Suppressor macrophage treated with lipopolysaccharide for 1 hour (primary cell): ENCODE results near the gene GRIFIN.

Experiments used
- DNase-seq, 3 donors: peaks; one replicate each; pipeline ENCODE4 v3.0.0-alpha.2; 2020 to 2022

GRIFIN gene, protein sequence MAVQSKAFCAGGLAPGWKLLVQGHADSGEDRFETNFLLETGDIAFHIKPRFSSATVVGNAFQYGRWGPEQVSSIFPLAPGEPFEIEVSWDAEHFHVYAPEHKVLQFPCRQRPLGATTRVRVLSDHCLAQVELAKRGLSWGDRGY

DNA sequence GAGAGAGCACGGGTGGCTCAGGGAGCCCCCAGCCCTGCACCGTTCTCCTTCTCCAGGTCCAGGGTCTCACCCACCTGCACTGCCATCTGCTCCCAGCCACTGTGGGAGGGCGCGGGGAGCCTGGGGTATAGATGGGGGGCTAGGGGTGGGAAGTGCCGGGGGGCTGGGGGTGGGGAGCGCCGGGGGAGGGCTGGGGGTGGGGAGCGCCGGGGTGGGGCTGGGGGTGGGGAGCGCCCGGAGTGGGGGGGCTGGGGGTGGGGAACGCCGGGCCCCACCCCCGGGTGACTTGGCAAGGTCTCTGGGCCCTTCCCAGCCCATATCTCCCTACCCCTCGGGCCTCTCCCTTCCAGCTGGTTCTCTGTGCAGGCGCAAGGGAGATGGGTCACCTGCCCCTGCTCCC lies at the start of gene GRIFIN:
Gene GRIFIN, minus strand, starts transcription at position 101 of the 400 bp plus-strand sequence. Its CDS starts 15 bp downstream, at position 86.
- no peak for DNase-seq

DNA sequence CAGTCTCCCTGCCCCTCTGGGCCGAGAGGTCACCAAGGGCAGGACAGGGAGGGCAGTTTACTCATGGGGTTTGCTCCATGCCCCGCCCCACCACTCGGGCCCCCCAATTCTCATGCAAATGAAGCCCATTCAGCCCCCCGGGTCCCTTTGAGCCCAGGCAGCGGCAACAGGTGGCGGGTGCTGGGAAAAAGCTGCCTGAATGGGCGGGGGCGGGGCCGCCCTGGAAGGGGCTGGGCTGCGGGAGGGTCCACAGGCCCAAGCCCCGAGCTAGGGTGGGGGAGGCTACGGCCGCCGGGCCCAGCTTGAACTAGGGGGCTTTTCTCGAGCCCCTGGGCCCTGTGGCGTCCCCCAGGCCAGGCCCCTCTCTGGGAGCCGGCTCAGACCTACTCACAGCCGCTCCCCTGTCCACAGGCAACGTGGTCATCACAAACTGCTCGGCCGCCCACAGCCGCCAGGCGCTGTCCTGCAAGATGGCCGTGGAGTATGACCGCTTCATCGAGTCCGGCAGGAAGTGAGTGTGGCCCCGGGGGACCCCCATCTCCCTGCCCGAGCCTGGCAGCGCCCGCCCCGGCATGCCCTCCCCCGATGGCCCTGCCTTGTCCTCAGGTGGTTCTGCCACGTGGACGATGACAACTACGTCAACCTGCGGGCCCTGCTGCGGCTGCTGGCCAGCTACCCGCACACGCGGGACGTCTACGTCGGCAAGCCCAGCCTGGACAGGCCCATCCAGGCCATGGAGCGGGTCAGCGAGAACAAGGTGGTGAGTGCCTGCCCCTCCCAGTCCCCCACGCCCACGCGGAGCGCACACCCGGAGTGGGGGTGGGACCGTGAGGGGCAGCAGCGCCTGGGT lies 48.8 kb upstream of the GRIFIN start:
- DNase-seq: no peak

DNA sequence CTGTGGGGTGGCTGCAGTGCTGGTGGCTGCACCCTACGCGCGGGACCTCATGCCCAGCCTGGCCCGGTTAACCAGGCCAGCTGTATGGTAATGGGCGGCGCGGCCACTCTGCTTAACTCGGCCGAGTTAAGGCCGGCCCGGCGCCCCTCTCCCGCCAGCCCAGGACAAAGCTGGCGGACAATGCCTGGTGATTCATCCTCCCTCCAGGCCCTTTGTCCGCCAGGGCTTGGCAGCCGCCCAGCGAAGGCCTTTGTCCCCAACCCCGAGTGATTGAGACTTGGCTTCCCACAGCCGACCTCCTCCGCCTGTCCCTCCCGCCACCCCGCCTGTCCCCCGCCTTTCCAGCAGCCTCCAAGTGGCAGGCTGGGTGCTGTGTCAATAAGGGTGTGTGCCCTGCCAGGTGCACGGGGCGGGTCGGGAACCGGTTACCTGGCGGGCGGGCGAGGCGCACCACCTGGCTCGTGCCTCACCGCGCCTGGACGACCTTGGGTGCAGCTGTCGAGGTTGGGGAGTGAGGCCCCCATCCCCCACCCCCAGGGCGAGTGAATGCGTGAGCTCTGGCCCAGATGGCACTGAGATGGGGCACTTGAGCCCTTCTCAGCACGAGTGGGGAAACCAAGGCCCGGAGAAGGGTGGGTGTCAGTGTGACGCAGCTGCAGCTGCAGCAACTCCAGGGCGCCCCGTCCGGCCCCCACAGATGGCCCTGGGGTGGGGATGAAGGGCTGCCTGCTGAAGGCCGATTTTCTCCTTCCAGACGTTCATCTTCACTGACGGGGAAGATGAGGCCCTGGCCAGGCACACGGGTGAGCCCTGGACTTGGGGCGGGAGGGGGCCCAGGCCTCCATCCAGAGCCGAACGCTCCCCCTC lies 48.0 kb upstream of the GRIFIN start:
- DNase-seq: peak; percentile 76 to 87 (median 77)

DNA sequence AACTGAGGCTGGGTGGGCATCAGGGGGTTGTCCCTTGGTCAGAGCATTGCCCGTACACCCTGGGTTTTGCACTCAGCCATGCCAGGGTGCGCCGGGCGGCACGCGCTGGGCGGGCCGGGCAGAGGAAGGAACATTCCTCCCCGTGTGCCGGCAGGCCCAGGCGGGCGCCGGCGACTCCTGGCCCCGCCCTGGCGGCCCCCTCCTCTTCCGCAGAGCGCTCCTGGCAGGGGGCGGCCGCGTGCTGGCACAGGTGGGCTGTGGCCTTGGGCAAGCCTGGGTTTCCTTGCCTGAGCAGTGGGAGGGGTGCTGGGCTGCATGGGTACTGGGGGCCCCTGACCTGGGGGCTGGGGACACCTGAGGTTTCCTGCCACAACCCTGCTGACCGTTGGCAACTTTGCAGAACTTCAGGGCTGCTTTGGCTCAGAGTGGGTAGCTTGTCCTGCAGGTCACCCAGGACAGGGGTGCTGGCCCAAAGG lies 47.3 kb upstream of the GRIFIN start:
- DNase-seq: peak in 2 of 3 donors; percentile 20 to 39

DNA sequence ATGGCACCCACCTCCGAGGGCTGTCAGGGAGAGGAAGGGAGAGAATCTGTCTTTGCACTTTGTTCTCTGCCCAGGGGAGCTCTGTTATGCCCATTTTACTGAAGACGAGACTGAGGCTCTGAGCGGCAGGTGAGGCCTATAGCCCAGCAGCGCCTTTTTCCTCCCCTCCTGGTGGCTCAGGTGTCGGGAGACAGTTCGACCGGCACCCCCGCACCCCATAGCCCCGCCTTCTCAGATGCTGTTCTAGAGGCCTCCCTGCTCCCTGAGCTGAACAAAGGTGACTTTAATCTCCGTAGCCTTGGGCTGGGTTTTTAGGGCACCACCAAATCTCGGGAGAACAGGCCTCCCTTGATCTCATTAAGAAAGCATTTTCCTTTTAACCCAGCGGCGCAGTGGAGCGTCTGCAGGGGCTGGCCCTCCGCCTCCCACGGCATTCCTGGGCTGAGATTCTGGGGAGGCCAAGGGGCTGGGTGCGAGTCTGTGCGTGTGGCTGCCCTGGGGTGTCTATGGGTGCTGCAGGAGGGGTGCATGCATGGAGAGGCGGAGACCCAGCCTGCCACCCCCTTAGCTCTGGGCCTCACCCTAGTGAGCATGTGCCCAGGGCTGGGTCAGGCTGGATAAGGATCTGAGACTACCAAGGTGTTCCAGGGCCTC lies 46.7 kb upstream of the GRIFIN start:
- peak in 2 of 3 donors; percentile 22 to 23 for DNase-seq

DNA sequence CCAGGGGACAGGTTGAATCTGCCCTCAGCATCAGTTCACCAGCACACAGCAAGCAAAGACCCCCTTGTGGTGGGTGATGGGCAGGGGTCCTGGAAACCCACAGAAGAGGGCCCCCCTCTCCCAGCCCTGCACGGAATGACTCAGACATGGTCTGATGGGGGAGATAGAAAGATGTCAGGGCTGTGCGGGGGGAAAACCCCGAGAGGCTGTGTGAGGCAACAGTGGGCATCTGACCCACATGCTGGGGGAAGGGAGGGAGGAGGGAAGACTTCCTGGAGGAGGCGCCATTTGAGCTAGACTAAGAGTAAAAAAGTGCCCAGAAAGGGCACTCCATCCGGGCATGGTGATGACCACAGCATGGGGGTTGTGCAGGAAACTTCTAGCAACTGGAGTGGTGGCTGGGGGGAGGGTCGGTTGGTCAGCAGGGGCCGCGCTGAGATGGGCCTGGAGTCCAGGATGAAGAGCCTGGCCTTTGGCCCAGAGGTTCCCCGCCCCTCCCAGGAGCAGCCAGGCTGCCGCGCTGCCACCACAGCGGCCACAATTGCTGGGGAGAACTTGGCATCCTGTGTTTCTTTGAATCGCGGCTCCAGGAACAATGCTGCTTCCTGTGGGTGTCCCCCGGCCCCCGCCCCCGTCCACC lies 45.9 kb upstream of the GRIFIN start:
- DNase-seq: peak; percentile 88 to 93 (median 91)

DNA sequence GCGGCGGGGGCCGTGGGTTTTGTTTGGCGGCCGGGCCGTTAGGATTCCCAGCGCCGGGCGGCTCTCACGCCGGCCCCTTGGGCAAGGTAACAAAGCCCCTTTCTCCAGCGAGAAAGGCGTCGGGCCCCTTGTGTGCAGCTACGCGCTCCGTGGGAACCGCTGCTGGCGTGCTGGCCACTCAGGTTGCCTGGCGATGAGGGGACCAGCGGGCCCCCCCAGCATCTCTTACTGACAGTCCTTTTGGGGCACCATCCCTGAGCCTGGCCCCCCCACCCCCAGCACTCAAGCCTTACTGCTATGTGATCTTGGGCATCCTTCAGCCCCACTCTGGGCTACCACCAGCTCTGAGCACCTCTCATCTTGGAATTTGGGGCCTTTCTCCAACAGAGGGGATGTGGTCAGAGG lies 45.1 kb upstream of the GRIFIN start:
- DNase-seq: no peak

DNA sequence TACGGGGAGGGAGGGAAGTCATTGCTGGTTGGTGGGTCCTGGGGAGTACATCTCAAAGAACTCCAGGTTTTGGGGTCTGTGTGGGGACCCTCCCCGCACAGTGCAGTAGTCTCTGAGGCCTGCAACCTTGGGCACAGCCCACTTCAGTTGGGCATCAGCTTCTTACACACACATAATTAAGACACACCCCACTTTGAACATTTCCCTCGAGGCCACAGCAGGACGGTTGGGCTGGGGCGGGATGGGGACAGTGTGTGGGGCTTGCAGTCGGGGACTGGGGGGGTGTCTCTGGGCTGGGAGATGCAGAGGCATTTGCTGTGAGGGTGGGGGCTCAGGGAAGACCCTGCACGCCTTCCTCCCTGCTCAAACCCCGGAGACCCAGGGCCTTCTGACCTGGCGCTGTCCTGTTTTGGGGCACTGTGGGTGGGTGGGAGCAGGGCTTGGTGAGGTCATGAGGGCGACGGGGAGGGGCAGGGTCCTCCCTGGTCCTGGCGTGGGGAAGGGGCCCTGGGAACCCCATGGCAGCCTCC lies 44.6 kb upstream of the GRIFIN start:
- peak in 2 of 3 donors; percentile 17 to 39 for DNase-seq

DNA sequence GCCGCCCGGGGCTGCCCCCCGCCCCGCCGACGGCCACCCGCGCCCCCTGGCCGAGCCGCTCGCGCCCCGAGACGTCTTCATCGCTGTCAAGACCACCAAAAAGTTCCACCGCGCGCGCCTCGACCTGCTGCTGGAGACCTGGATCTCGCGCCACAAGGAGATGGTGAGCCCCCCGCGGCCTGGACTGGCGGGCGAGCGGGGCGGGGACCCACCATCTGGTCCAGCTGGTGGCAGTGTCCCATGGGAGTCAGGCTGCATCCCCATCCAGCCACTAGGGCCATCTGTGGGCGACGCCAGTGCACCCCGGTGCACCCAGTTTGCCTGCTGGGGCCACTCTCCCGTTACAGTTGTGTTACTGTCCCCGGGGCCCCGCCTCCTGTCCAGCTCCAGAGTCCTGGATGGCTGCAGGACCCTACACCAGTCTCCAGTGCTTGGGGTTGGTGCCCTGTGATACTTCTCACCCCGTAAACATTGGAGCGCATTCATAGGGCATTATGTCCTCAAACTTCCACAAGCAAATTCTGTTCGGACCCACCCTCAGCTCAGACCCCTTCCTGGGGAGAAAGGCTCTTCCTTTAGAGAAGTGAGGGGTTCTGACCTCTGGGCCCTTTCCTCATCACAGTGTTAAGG lies 44.0 kb upstream of the GRIFIN start:
- peak; percentile 55 to 77 (median 58) for DNase-seq

DNA sequence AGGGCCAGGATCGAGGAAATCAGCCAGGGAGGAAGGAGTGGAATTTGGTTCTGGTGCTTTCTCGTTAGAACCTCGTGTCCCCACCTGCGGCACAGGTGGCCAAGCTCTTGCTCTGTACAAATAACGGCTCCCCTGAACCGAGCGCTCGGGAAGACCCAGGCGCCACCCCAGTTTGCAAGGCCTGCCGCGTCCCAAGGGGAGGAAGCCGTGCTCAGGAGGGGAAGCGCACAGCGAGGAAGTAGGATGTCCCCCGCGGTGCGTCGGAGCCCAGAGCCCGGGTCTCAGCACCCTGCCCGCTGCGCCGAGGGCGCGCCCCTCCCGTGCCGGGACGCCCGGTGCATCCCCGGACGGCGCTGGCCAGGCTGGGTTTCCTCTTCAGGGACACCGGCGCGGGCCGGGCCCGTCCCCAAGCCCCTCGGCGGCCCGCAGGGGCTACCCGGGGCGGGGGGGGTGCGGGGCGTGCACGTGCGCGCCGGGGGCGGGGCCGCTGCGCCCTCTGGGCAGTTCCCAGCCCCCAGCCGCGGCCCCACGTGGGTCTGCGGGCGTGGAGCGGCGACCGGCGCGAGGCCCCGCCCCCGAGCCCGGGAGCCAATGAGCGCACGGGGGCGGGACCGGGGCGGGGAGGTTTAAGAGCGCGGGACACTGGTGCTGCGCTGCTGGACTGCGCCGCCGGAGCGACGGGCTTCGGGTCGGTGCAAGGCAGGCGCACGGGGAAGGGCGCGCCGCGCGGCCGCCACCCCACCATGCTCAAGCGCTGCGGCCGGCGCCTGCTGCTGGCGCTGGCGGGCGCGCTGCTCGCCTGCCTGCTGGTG lies 43.1 kb upstream of the GRIFIN start, which contains the start of gene LFNG:
Gene LFNG, plus strand, starts transcription at position 656 of the 812 bp plus-strand sequence. Its CDS starts 88 bp downstream, at position 744.
- DNase-seq: peak; percentile 93 to 99 (median 98)

DNA sequence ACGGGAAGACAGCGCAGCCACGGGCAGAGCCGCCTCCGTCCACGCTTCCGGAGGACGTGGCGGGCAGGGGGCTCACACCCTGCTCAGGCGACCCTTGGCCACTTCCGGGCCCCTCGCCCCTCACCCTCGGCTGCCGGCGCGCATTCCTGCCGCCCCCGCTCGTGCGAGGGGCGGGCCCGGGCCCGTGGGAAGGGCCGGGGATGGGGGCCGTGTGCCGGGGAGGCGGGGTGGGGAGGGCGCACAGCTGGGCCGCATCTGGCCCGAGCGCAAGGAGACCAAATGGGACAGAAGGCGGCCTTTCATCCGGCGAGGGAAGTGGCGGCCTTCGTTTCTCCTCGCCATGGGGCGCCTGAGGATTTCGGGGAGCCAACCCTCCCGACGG lies 42.5 kb upstream of the GRIFIN start:
- DNase-seq: peak in 2 of 3 donors; percentile 24 to 28

DNA sequence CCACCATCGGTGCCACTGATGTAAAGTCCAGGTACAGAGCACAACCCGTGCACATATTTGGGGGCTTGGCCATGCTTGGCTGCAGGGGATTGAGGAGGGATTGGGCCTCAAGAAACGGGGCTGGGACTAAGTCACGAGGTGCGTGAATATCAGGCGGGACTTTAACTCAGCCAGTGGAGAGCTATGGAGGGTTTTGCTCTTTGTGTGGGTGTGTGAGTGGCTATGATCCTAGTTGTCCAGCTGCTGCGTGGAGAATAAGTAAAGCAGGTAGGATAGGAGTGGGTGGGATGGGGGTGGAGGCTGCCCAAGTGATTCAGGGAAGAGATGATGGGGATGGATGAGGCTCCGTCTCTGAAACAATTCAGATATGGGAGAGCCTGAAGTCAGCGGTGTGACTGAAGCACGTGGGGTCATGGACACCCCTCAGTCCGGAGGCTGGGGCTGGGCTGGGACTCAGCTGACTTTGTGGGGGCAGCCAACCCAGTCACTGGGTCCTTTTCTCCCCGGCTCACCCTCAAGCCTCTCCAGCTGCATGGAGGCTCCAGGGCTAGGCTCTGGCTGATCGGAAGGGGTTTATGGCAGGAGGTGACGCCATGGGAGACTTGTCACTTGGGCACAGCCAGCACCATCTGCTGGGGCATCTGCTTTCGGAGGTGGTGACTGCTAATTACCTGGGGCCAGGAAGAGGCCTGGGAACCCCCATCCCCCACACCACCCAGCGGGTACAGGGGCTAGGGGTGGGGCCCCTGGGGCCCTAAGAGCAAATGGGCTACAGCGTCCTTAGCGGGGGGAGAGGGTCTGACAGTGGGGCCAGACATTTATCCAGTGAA lies 41.7 kb upstream of the GRIFIN start:
- no peak for DNase-seq

DNA sequence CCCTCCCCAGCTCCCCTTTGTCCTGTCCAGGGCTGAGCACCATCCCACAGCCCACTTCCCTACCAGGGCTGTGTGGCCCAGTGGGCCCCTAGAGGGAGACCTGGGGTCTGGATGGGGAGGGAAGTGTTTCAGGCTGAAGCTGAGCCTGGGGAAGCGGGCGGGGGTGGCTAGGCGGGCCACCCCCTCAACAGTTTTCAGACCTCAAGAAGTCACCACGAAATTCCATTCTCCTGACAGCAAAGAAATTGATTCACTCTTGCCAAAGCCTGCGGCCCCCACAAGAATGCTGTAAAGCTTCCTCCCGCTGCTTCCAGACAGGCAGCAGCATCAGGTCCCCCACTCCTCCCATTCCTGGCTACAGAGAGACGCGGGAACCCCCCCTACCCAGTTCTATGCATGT lies 40.8 kb upstream of the GRIFIN start:
- DNase-seq: peak in 2 of 3 donors; percentile 24 to 32

DNA sequence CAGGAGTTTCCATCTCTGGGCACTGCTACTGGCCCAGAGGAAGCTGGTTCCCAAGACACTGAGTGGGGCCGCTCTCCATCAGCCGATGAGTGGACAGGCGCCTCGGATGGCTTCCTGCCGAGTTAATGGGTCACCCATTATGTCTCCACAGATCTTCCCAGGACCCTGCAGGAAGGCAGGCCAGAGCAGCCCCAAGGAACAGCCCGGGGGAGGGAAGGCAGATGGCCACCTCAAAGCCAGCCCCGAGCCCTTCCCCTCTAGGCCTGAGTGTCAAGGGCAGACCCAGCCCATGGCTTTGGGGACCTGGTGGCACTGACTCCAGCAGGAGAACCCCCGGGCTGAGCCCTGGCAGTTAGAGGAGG lies 40.0 kb upstream of the GRIFIN start:
- DNase-seq: no peak

DNA sequence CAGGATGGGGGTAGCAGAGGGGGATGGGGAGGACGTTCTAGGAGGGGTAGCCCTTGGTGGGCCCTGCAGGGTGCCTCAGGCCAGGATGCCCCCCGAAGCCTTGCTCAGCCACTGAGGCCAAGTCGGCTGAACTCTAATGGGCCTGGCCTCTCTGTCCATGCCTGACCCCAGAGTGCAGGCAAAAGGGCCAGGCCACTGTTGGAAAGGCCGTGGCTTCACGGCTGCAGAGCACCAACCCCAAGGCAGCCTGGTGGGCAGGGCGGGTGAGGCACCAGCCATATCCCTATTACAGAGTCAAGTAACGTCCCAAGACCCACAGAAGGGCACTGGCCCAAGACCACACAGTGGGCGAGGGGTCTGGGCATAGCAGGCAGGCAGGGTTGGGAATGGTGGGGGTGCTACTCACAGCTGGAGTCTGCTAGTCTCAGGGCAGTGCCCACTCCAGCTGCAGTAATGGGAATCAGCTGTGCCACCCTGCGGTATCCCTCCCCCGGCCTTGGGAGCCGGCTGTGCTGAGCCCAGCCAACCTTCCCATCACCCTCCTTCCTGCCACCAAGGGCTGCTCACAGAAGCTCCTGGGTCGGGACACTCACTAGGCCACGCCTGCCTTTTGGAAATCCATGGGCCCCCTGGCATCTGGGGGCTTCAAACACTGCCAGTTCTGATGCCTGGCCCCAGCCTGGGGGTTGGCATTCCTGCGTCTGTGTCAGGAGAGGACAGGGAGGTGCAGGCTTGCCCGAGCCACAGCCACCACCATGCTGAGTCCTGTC lies 39.4 kb upstream of the GRIFIN start:
- no peak for DNase-seq

DNA sequence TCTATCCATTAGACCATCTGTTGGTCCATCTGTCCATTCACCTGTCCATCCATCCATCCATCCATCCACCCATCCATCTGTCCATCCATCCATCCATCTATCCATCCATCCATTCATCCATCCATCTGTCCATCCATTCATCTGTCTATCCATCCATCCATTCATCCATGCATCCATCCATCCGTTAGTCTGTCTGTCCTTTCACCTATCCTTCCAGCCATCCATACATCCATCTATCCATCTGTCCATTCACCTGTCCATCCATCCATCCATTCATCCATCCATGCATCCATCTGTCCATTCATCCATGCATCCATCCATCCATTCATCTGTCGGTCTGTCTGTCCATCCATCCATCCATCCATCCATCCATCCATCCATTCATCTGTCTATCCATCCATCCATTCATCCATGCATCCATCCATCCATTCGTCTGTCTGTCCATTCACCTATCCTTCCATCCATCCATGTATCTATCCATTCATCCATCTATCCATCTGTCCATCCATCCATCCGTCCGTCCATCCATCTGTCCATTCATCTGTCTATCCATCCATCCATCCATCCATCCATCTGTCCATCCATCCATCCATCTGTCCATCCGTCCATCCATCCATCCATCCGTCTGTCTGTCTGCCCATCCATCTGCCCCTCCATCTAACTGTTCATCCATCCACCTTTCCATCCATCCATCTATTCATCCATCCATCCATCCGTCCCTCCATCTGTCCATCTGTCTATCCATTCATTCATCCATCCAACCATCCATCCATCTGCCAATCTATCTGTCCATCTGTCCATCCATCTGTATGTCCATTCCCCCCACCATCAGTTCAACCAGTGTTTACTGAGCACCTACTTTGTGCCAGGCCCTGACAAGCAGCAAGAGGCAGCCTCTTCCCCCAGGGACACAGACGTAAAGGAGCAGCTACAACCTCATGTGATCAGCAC lies 38.5 kb upstream of the GRIFIN start:
- no peak for DNase-seq

DNA sequence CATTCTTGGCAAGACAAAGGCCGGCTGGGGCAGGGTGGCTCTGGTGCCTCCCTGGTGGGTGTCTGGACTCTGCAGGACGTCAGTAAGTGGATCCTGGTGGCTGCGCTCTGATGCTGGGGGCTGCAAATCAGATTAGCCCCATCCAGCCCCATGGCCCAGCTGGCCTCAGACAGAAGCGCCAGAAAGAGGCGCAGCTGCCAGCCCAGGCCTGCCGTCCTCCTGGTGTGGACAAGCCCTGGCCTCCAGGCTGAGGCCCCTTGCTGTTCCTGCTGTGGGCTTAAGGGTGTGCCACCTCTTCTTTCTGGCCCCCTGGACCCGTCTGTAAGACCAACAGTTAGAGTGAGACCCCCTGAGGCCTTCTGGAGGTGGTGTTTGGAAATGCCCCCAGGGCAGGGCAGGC lies 37.5 kb upstream of the GRIFIN start:
- no peak for DNase-seq
